Cortex of kidney (tissue), 1 donor: Measurements from ENCODE around the gene TAF11L14.

Experiments
- DNase-seq: peaks from one replicate; lab custom pipeline; 2025; lab: John Stamatoyannopoulos, UW

TAF11L14 gene

DNA sequence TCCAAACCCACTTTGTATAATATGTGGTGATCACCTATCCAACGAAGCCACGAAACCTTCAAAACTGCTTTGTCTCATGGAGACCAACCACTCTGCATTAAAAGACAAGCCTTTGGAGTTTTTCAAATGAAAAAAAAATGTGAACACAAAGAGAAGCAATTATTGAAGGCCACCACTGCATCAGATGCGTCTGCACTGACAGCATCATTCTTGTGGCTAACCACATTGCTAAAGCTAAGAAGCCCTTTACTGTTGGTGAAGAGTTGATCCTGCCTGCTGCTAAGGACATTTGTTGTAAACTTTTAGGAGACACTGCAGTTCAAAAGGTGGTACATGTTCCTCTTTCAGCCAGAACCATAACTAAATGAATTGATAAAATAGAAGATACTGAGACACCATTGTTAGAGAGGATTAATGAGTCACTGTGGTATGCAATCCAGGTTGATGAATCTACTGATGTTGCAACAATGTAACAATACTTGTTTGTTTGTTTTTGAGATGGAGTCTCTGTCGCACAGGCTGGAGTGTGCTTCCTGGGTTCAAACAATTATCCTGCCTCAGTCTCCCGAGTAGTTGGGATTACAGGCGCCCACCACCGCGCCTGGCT lies 45.4 kb downstream of the TAF11L14 start:
- no peak for DNase-seq

DNA sequence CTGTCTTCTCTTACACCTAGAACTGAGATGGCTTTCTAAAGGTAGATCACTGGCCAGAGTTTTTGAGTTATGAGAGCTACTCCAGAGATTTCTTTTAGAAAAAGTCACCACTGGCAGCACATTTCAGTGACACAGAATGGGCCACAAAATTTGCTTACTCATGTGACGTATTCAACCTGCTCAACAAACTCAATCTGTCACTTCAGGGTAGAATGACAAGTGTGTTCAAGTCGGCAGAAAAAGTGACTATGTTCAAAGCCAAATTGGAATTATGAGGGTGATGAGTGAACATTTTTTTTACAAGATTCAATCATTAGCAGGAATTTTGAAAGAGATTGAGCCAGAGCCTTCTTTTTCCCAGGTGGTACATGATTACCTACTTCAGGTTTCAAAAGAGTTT lies 46.5 kb downstream of the TAF11L14 start:
- no peak for DNase-seq
